SU-DHL-6 (cell line): Measurements from ENCODE around the gene MCTP1.

Source experiments
- H2AFZ ChIP-seq: fragments of 200-600 bp; sonication (generic); 2 replicates; pipeline ENCODE4 v1.6.1; 2014; ENCODE audit warnings: low read depth, mild to moderate bottlenecking, moderate library complexity, mixed read lengths, antibody characterized with exemption, low read length; ENCODE audit not compliant: severe bottlenecking
- H3F3A ChIP-seq: fragments of 200-600 bp; shearing (Covaris generic); 2 replicates; pipeline ENCODE4 v1.6.0; 2016; ENCODE audit warnings: antibody characterized with exemption, mild to moderate bottlenecking; ENCODE audit not compliant: insufficient read depth
- H3K27ac ChIP-seq: fragments of 200-600 bp; sonication (generic); 2 replicates; pipeline ENCODE4 v1.5.1; 2016; ENCODE audit warnings: low read depth, mild to moderate bottlenecking, low read length, moderate library complexity, mixed read lengths
- H3K27me3 ChIP-seq: fragments of 200-600 bp; sonication (generic), shearing (Covaris generic); 2 replicates; pipeline ENCODE4 v1.6.0; 2014; ENCODE audit warnings: mild to moderate bottlenecking, low read length
- H3K36me3 ChIP-seq: fragments of 200-600 bp; sonication (generic); 2 replicates; pipeline ENCODE4 v1.6.1; 2014; ENCODE audit warnings: mild to moderate bottlenecking, low read length, mixed read lengths
- H3K4me2 ChIP-seq: fragments of 300-600, 200-600 bp; shearing (Covaris generic), sonication (generic); 2 replicates; pipeline ENCODE4 v1.6.0; 2014; ENCODE audit warnings: low read length, low read depth, mild to moderate bottlenecking; ENCODE audit not compliant: poor library complexity, severe bottlenecking
- H3K4me3 ChIP-seq: fragments of 200-600 bp; sonication (generic); 2 replicates; pipeline ENCODE4 v1.5.1; 2014; ENCODE audit warnings: antibody characterized with exemption, low read length, mild to moderate bottlenecking, mixed read lengths; ENCODE audit not compliant: insufficient read depth, poor library complexity, severe bottlenecking
- H3K79me2 ChIP-seq: fragments of 200-600 bp; sonication (generic); 2 replicates; pipeline ENCODE4 v1.6.1; 2014; ENCODE audit warnings: mild to moderate bottlenecking, low read length, moderate library complexity; ENCODE audit not compliant: insufficient read depth
- H3K9ac ChIP-seq: fragments of 200-600 bp; sonication (generic); 2 replicates; pipeline ENCODE4 v1.7.0; 2014; ENCODE audit warnings: mild to moderate bottlenecking, low read length
- H3K9me2 ChIP-seq: fragments of 200-600 bp; sonication (generic); replicated peaks from 2 replicates; pipeline ENCODE4 v1.6.1; 2014; ENCODE audit warnings: low read length; ENCODE audit not compliant: insufficient read depth
- H3K9me3 ChIP-seq: fragments of 200-600 bp; sonication (generic); 2 replicates; pipeline ENCODE4 v1.6.1; 2014; ENCODE audit warnings: low read length, mixed read lengths; ENCODE audit not compliant: insufficient read depth
- H4K20me1 ChIP-seq: fragments of 200-600 bp; sonication (generic); 2 replicates; pipeline ENCODE4 v1.6.1; 2014; ENCODE audit warnings: low read depth, mild to moderate bottlenecking, antibody characterized with exemption, low read length, moderate library complexity, mixed read lengths
- EZH2phosphoT487 ChIP-seq: fragments of 200-600 bp; sonication (generic), shearing (Covaris generic); conservative IDR thresholded peaks from 2 replicates; pipeline ENCODE4 v1.6.1; 2018; ENCODE audit warnings: mild to moderate bottlenecking, antibody characterized with exemption, low read length, moderate library complexity, mixed read lengths
- TF ChIP-seq, protein P1 (sequence below): fragments of 200-600 bp; sonication (generic); IDR thresholded peaks from one replicate; pipeline ENCODE4 v1.5.1; 2017; ENCODE audit warnings: antibody characterized with exemption, mild to moderate bottlenecking, low read length, moderate library complexity; ENCODE audit not compliant: insufficient read depth, poor library complexity, severe bottlenecking

The MCTP1 gene

DNA sequence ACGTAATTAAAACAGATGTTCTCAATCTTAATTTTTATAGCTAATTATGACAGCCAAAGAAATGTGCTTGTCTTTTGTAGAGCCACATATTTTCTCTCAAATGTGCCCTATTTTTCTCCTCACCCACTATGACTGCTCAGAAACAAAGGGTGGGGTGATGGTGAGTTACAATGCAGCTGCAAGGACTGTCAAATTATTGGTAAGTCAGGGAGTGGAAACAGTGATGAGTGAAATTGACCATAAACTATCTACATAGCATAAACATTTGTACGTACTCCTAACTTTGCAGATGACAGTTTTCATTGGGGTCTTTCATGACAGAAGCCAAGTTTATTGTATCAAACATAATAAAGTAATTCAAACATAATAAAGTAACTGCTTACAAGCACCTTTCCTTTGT lies 215.9 kb downstream of the MCTP1 start:
- Histone ChIP-seq H2AFZ (no peak overlapping the region), H3K27me3 (no peaks in the 10 kb centered on the region), H4K20me1 (no peaks in the 10 kb centered on the region), H3K4me2 (no peak overlapping the region), H3K79me2 (no peaks in the 10 kb centered on the region), H3K9ac (no peak overlapping the region), H3K36me3 (no peaks in the 10 kb centered on the region), H3K9me3 (no peaks in the 10 kb centered on the region), H3F3A (no peaks in the 10 kb centered on the region), H3K4me3 (no peak overlapping the region), H3K27ac (no peak overlapping the region), H3K9me2 (no peaks in the 10 kb centered on the region)
- TF ChIP-seq, protein P1, sequence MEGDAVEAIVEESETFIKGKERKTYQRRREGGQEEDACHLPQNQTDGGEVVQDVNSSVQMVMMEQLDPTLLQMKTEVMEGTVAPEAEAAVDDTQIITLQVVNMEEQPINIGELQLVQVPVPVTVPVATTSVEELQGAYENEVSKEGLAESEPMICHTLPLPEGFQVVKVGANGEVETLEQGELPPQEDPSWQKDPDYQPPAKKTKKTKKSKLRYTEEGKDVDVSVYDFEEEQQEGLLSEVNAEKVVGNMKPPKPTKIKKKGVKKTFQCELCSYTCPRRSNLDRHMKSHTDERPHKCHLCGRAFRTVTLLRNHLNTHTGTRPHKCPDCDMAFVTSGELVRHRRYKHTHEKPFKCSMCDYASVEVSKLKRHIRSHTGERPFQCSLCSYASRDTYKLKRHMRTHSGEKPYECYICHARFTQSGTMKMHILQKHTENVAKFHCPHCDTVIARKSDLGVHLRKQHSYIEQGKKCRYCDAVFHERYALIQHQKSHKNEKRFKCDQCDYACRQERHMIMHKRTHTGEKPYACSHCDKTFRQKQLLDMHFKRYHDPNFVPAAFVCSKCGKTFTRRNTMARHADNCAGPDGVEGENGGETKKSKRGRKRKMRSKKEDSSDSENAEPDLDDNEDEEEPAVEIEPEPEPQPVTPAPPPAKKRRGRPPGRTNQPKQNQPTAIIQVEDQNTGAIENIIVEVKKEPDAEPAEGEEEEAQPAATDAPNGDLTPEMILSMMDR: no peak
- TF ChIP-seq EZH2phosphoT487: no peak

DNA sequence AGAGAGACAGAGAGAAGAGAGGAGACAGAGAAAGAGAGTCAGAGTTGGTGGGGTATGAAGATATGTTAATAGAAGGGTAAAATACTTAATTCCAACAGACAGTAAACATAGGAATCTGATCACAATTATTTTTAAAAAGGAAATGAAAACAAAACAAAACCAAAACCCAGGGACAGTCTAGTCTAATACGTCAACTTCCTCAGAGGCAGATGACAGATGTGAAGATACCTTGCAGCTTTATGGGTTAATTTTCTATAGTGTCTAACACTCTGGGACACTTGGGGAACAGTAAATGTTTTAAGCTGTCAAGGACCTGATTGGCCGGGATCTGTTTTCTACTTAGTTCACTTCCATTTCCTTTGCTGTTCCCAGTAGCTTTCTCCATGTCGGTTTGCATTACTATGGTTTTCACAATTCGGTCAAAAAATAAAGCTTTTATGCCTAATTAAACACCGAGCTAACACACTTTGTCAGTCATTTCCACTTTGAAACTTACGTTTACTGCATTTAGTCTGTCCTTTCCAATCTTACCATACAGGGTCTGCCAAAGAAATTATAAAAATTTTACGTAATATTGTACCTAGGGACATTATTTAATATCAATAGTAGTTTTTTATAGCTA lies 216.5 kb downstream of the MCTP1 start:
- Histone ChIP-seq H3K9me3 (no peaks in the 10 kb centered on the region), H3K27ac (no peak overlapping the region), H3K27me3 (no peaks in the 10 kb centered on the region), H3K4me3 (no peak overlapping the region), H3F3A (no peaks in the 10 kb centered on the region), H3K79me2 (no peaks in the 10 kb centered on the region), H3K9me2 (no peaks in the 10 kb centered on the region), H2AFZ (no peak overlapping the region), H3K36me3 (no peaks in the 10 kb centered on the region), H3K9ac (no peak overlapping the region), H3K4me2 (no peak overlapping the region), H4K20me1 (no peaks in the 10 kb centered on the region)
- TF ChIP-seq EZH2phosphoT487: no peak
- TF ChIP-seq, protein P1: no peak

DNA sequence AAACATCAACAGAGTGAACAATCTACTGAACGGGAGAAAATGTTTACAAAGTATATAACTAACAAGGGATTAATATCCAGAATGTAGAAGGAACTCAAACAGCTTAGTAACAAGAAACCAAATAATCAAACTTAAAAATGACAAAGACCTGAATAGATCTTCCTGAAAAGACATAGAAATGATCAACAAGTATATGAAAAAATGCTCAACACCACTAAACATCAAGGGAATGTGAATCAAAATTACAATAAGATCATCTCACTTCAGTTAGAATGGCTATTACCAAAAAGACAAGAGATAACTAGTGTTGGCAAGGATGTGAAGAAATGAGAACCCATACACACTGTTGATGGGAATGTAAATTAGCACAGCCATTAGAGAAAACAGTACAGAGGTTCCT lies 218.8 kb downstream of the MCTP1 start:
- H3F3A ChIP-seq: no peaks in the 10 kb centered on the region
- H2AFZ ChIP-seq: no peak overlapping the region
- H3K79me2 ChIP-seq: no peaks in the 10 kb centered on the region
- H3K27ac ChIP-seq: no peak overlapping the region
- no peak overlapping the region for H3K4me3 ChIP-seq
- H3K36me3 ChIP-seq: no peaks in the 10 kb centered on the region
- TF ChIP-seq, protein P1: no peak
- no peak overlapping the region for H3K4me2 ChIP-seq
- H3K9ac ChIP-seq: no peak overlapping the region
- H3K9me3 ChIP-seq: no peaks in the 10 kb centered on the region
- no peaks in the 10 kb centered on the region for H4K20me1 ChIP-seq
- no peaks in the 10 kb centered on the region for H3K27me3 ChIP-seq
- H3K9me2 ChIP-seq: no peaks in the 10 kb centered on the region
